ENCODE data around the gene TINCR. TPM values are rescaled to one million over a fixed set of nuclear protein-coding genes. Genes with fewer than 3 reads are reported as not detected.

The TINCR gene
- total RNA-seq, 1 experiment from 2014 or later, result 0.34 TPM

DNA sequence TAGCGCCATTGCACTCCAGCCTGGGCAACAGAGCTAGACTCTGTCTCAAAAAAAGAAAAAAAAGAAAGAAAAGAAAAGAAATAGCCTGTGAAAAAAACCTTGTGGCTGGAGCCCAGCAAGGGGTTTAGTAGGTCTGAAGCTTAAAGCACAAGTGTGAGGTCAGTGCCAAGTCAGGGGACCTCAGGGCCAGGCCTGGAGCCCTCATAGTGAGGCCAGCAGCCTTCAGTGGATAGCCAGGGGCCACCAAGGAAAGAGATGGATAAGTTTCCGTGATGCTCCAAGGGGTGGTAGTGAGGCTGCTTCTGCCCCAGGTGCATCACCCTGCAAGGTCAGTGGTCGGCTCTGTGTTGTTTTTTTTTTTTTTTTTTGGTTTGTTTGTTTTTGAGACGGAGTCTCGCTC lies 12.9 kb downstream of the TINCR start:
- intact Hi-C loops (cut with micrococcal nuclease; ENCODE audit: unreplicated experiment), result no loop called here
- CTCF ChIA-PET, result no interaction called here
- no peak overlapping the region for H3K27ac ChIP-seq (ENCODE audit: low read depth, low read length, poor library complexity, severe bottlenecking)
- H3K9me3 ChIP-seq (ENCODE audit: low read depth, low read length, poor library complexity, severe bottlenecking), result no peaks in the 10 kb centered on the region
- DNase-seq (ENCODE audit: low spot score), result no peak
- no peaks in the 10 kb centered on the region for H3K36me3 ChIP-seq (ENCODE audit: insufficient read depth, low read length, poor library complexity, severe bottlenecking)
- BruUV-seq (replicated peaks), result no TSS peak
- peaks cover 6% of the 10 kb centered on the region for H3K4me1 ChIP-seq (ENCODE audit: insufficient read depth, low read length, poor library complexity, severe bottlenecking)
- TF ChIP-seq, protein P1, sequence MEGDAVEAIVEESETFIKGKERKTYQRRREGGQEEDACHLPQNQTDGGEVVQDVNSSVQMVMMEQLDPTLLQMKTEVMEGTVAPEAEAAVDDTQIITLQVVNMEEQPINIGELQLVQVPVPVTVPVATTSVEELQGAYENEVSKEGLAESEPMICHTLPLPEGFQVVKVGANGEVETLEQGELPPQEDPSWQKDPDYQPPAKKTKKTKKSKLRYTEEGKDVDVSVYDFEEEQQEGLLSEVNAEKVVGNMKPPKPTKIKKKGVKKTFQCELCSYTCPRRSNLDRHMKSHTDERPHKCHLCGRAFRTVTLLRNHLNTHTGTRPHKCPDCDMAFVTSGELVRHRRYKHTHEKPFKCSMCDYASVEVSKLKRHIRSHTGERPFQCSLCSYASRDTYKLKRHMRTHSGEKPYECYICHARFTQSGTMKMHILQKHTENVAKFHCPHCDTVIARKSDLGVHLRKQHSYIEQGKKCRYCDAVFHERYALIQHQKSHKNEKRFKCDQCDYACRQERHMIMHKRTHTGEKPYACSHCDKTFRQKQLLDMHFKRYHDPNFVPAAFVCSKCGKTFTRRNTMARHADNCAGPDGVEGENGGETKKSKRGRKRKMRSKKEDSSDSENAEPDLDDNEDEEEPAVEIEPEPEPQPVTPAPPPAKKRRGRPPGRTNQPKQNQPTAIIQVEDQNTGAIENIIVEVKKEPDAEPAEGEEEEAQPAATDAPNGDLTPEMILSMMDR (conservative IDR thresholded peaks at IDR 0.05; ENCODE audit: low read depth, low read length), result no peak
- no peak for TF ChIP-seq EZH2 (IDR thresholded peaks at IDR 0.05; ENCODE audit: borderline replicate concordance, low read depth, low read length, poor library complexity, severe bottlenecking)
- H3K4me3 ChIP-seq (ENCODE audit: low read depth, low read length, poor library complexity, severe bottlenecking), result no peak overlapping the region
- H3K27me3 ChIP-seq (replicated peaks; ENCODE audit: insufficient read depth, low read depth, low read length, poor library complexity), result no peaks in the 10 kb centered on the region
- POLR2A ChIA-PET (ENCODE audit: low non-redundant PET), result no interaction called here

DNA sequence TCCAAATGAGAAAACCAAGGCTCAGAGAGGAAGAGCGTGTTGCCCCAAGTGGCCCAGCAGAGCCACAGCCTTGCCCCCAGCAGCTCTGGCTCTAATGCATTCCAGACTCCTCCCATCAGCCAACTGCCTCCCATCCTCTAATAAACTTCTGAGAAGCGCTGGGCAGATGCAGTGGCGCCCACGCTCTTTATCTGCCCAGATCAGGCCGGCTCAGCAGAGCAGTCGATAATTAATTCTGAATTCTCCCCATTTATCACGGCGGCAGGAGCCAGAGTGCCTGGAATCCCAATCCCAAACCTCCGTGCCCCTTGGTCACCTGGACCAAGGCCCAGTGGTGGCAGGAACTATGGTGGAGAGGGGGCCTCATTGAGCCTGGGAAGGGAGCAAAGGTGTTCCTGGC lies 13.9 kb downstream of the TINCR start:
- peak; percentile 63 for DNase-seq (ENCODE audit: low spot score)
- ChIA-PET POLR2A (ENCODE audit: low non-redundant PET) (no interaction called here), CTCF (no interaction called here)
- Histone ChIP-seq H3K27ac (ENCODE audit: low read depth, low read length, poor library complexity, severe bottlenecking) (no peak overlapping the region), H3K4me3 (ENCODE audit: low read depth, low read length, poor library complexity, severe bottlenecking) (no peak overlapping the region), H3K27me3 (replicated peaks; ENCODE audit: insufficient read depth, low read depth, low read length, poor library complexity) (no peaks in the 10 kb centered on the region), H3K36me3 (ENCODE audit: insufficient read depth, low read length, poor library complexity, severe bottlenecking) (no peaks in the 10 kb centered on the region), H3K4me1 (ENCODE audit: insufficient read depth, low read length, poor library complexity, severe bottlenecking) (peaks cover 6% of the 10 kb centered on the region), H3K9me3 (ENCODE audit: low read depth, low read length, poor library complexity, severe bottlenecking) (no peaks in the 10 kb centered on the region)
- intact Hi-C loops (cut with micrococcal nuclease; ENCODE audit: unreplicated experiment), result no loop called here
- BruUV-seq (replicated peaks), result no TSS peak
- TF ChIP-seq, protein P1 (conservative IDR thresholded peaks at IDR 0.05; ENCODE audit: low read depth, low read length), result no peak
- TF ChIP-seq EZH2 (IDR thresholded peaks at IDR 0.05; ENCODE audit: borderline replicate concordance, low read depth, low read length, poor library complexity, severe bottlenecking), result no peak

DNA sequence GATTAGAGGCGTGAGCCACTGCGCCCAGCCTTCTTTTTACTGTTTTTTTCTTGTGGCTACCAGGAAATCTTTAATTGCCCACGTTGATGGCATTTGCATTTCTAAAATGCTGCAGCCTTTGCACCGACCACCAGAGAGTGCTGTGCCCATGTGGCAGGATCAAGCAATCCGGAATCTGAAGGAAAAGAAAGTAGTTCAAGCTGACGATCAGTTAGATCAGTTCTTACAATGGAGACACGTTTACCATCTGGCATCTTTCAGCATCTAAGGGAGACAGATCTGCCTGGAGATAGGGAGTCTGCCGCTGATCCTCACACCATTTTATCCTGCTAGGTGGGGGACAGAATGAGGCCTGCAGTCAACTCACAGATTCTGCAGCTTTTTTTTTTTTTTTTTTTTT lies 19.9 kb downstream of the TINCR start:
- TF ChIP-seq, protein P1 (conservative IDR thresholded peaks at IDR 0.05; ENCODE audit: low read depth, low read length), result peak; percentile 83
- TF ChIP-seq EZH2 (IDR thresholded peaks at IDR 0.05; ENCODE audit: borderline replicate concordance, low read depth, low read length, poor library complexity, severe bottlenecking), result no peak
- Histone ChIP-seq H3K27ac (ENCODE audit: low read depth, low read length, poor library complexity, severe bottlenecking) (no peak overlapping the region), H3K36me3 (ENCODE audit: insufficient read depth, low read length, poor library complexity, severe bottlenecking) (no peaks in the 10 kb centered on the region), H3K9me3 (ENCODE audit: low read depth, low read length, poor library complexity, severe bottlenecking) (no peaks in the 10 kb centered on the region), H3K27me3 (replicated peaks; ENCODE audit: insufficient read depth, low read depth, low read length, poor library complexity) (no peaks in the 10 kb centered on the region), H3K4me1 (ENCODE audit: insufficient read depth, low read length, poor library complexity, severe bottlenecking) (no peaks in the 10 kb centered on the region), H3K4me3 (ENCODE audit: low read depth, low read length, poor library complexity, severe bottlenecking) (no peak overlapping the region)
- intact Hi-C loops (cut with micrococcal nuclease; ENCODE audit: unreplicated experiment), result loop anchor here (1.0 kb wide), 1 partner anchor 30 kb away; no protein-coding TSS in a partner anchor
- no TSS peak for BruUV-seq (replicated peaks)
- ChIA-PET POLR2A (ENCODE audit: low non-redundant PET) (interaction anchor here (0.6 kb wide), 1 partner anchor 1555 kb away, joined by 4 read pairs; no protein-coding TSS in a partner anchor), CTCF (interaction anchor here (0.6 to 1.0 kb wide), 3 partner anchors 13 to 91 kb away, joined by 3 to 7 read pairs (median 4); partner anchors contain the start of genes SAFB and SAFB2)
- DNase-seq (ENCODE audit: low spot score), result peak; percentile 77
